SK-N-MC (cell line): ENCODE results near the gene KRTAP10-8.

Experiments
- EZH2 ChIP-seq: fragments of 200-600 bp; sonication (generic); IDR thresholded peaks from one replicate; pipeline ENCODE4 v1.6.1; 2017; ENCODE audit warnings: antibody characterized with exemption
- FOXP2 ChIP-seq: optimal IDR thresholded peaks from 2 replicates; pipeline ENCODE3; 2011; ENCODE audit warnings: mild to moderate bottlenecking, moderate library complexity; ENCODE audit not compliant: insufficient read depth; ENCODE audit errors: extremely low read length, control extremely low read depth
- POLR2AphosphoS5 ChIP-seq: IDR thresholded peaks from 2 replicates; pipeline ENCODE4 v1.6.1; 2012; ENCODE audit warnings: mild to moderate bottlenecking, low read depth, low read length, borderline replicate concordance

DNA sequence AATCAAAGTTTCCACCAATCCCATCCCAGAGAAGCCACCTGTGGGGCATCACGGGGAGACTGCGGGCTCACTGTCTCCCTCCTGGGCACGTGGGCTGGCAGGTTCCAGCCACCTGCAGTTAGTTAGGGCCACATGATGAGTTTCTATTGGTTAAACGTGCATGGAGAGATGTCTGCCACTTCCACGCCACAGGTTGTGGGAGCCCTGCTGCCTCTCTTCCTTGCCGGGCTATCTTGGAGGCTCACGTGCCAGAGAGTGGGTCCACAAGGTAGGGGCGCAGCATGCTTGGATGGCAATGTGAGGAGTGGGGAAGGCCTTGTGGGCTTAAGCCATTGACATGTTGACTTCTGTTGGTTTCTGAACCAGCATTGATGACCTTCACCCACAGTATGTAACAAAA lies 8.0 kb upstream of the KRTAP10-8 start:
- TF ChIP-seq POLR2AphosphoS5: no peak
- TF ChIP-seq EZH2: no peak
- TF ChIP-seq FOXP2: no peak
